Measurements from ENCODE around the gene LATS2. TPM values are rescaled to one million over a fixed set of nuclear protein-coding genes. Genes with fewer than 3 reads are reported as not detected.

Gene LATS2
- total RNA-seq, 1 experiment from 2014 or later, result 18.8 TPM

GRCh38 chr13:21048901-21049698, 12.3 kb downstream of the LATS2 start:
- no peak for DNase-seq (ENCODE audit: low read depth)

DNA sequence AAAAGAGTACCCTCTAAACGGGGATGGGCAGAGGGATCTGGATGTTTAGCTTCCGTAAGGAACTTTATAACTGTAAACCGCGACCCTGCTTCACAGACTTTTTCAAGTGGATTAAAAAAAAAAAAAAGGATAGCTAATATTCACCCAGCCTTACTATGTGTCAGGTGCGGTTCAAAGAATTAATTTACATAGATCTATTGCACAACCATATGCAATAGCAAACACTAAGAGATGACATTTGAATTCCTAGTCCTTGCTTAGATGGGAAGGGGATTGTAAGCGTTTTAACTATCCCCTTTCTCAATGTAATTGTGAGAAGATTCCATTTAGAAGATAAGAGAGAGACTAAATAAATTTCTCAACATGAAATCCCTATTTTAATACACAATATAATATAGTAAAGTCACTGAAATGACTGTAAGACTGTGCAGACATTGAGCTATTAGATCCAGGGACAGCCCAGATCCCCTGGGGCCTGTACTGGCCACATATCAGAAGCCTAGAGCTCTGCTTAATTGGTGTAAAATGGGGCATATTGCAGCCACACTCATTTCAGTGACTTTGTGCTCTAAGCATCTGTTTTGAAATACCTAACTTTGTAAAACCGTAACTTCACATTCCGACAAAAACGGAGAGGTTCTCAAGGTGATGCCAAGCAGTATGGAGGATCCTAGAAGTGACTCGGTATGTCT, 13.6 kb downstream of the LATS2 start:
- no peak for DNase-seq (ENCODE audit: low read depth)

- DNase-seq (ENCODE audit: low read depth), result no peak
These were observed 14.3 kb downstream of the LATS2 start for GRCh38 chr13:21047087-21047486.

DNA sequence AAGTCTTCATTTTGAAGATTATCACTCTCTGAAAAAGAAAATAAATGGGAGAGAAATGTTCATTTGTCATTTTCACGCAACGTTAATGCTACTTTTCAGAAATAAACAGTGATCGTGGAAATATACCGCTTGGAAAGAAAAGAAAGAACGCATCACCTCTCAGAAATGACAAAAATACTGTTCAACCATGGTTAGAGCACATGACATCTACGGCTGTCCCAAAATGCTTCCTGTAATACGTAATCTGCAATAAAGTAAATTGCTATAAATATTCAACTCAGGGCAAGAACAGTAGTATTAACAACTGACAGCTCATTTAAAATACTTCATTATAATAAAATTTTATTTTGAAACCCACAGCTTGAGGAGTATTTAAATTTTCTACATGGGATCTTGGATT, 15.2 kb downstream of the LATS2 start:
- no peak for DNase-seq (ENCODE audit: low read depth)

- no peak for DNase-seq (ENCODE audit: low read depth)
These were observed 16.3 kb downstream of the LATS2 start for GRCh38 chr13:21045100-21045499.

GRCh38 chr13:21043898-21044297, 17.5 kb downstream of the LATS2 start:
- DNase-seq (ENCODE audit: low read depth), result no peak

- DNase-seq (ENCODE audit: low read depth), result no peak
These were observed 21.1 kb downstream of the LATS2 start for GRCh38 chr13:21040120-21040826.

DNA sequence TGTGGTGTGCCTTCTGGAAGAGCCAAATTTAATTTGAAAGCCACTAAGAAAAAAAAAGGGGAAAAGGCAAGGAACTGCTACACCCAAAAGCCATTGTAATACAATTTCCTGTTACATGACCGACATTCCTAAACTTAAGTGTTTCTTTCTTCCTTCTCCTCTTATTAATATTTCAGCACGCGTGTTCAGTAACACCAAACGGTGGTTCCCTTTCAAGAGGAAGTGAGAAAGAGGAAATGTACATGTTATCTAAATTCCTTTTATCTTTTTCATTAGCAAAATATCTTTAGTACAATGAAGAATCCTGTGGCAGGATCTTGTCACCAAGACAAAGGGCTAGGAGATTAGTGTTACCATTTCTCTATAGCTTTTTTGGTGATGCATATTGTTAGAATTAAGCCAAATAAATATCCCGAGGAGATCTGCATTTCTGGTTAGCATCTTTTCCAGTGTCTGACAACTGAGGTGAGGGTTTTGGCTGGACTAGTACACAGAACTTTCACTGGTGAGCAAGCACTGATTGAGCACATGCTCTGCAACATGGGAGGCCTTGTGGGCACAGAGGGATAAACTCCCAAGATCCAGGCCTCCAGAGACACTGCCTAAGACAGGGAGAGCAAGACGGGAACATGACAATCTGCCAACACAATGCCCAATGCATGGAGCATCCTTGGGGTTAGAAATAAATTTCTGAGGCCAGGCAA, 22.1 kb downstream of the LATS2 start:
- DNase-seq (ENCODE audit: low read depth), result peak; percentile 14

GRCh38 chr13:21037656-21038055, 23.7 kb downstream of the LATS2 start:
- no peak for DNase-seq (ENCODE audit: low read depth)

GRCh38 chr13:21035498-21035897, 25.9 kb downstream of the LATS2 start:
- no peak for DNase-seq (ENCODE audit: low read depth)

DNA sequence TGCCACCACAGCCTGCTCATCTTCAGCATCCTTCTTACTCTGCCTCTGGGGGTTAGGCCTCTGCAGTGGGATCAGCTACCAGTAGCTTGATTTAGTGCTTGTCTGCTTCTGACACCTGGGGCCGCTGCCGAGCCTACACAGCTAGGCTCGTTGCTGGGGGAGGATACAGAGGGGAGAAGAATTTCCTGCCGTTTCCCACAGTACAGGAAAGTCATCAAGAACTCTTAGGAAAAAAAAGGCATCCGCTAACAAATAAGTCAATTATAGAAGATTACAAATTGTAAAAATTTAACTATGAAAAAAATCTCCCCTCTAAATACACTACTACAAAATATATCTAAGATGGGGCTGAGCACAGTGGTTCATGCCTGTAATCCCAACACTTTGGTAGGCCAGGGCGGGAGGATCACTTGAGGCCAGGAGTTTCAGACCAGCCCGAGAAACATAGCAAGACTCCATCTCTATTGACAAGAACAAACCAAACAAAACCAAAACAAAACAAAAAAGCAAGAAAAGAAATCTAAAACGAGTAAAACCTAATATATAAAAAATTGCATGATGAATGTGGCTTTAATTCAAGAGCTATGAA, 26.7 kb downstream of the LATS2 start:
- DNase-seq (ENCODE audit: low read depth), result peak; percentile 43

DNA sequence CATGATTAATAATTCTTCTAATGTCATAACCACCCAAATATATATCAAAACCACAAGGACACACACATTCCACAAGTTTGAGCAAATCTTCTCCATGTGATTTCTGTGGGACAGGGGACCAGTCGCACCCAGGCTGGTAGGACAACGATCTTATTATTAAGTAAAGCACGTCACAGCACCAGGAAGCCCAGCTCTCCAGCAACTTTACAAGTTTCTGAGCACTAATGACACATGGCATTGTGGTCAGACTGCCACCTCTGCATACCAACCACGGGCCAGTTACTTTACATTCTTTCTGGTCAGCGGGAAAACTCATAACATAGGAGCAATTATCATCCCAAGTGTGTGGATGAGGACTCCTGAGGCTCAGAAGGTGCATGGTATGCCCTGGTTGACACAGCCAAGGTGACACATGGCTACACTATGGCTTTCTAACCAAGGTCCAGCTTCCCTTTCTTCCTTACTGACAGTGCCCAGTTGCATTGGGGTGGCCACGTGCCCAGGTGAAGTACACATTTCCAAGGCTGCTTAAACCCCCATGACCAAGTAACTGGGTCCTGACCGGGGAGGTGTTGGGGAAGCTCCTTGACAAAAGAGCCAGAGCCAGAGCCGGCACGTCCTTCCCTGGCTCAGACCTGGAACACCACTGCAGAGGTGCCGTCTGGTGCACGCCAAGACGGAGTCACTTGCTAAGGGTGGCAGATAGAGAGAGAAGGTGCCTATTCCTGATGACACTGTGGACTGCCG, 27.4 kb downstream of the LATS2 start:
- peak; percentile 68 for DNase-seq (ENCODE audit: low read depth)

DNA sequence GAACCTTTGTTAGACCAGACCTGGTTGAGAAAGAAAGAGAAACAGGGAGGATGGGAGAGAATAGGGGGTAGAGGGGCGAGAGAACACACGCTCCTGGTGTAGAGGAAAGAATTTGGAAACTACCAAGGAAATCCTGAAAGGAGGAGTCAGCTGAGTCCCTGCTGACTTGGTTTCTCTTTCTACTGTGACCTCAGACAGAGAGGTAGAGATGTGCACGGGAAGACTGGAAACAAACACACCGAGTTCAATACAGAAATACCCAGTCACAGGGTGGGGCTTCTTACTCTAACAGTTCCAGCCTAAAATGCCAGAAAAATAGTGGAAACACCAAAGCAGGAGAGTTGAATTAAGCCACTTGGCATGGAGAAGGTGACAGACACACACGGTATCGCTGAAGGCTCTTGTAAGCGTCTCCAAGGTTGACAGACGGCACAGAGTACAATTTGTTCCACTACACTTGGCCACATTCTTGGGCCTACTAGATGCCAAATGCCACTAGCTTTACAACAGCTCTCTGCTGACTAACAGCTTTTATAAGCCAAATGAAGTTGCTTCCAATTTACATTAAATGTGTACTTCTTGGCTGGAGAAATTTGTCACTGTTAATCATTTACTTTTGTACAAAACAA, 28.1 kb downstream of the LATS2 start:
- DNase-seq (ENCODE audit: low read depth), result peak; percentile 53

DNA sequence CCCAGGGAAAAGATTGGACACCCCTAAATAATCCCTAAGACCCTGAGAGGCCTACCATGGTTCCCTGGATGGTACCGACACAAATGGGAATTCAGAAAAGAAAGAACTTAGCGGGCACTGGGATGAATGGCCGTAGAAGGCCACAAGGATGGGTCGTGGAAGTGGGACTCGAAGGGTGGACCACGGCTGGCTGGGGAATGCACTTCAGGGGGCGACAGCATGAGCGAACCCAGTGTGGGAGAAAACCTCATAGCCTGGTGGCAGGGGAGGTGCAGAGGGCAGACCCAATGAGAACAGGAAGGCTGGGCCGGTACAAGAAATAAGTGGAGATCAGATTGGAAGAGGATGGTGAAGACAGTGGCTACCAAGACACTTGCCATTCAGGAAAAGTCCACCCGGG, 28.7 kb downstream of the LATS2 start:
- DNase-seq (ENCODE audit: low read depth), result no peak

- DNase-seq (ENCODE audit: low read depth), result no peak
These were observed 29.7 kb downstream of the LATS2 start for GRCh38 chr13:21031594-21032275.

GRCh38 chr13:21025539-21025938, 35.8 kb downstream of the LATS2 start:
- no peak for DNase-seq (ENCODE audit: low read depth)

- DNase-seq (ENCODE audit: low read depth), result no peak
These were observed 39.1 kb downstream of the LATS2 start for GRCh38 chr13:21022056-21022979.

GRCh38 chr13:21020581-21020980, 40.8 kb downstream of the LATS2 start:
- DNase-seq (ENCODE audit: low read depth), result no peak

DNA sequence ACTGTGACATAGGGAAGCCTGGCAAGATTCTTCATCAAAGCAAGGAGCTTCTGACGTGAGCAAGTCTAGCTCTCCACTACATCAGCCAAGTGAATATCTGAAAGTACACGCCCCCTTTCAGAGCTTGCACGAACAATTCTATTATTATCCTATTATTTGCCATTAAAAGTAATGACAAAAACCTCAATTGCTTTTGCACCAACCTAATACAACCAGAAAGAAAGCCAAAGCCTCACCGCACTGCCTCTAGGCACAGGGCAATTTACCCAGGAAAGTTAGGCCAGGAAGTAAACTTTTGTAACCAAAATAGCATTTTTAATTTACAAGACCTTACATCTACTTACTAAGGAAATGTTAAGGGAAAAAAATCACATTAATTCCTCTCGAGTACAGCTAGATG, 41.2 kb downstream of the LATS2 start:
- DNase-seq (ENCODE audit: low read depth), result no peak

Data from LHCN-M2 (cell line).